GM19351 (cell line): ENCODE data around the gene P2RY2.

Experiments
- ATAC-seq: cut with Tn5 transposase; IDR thresholded peaks from one replicate; pipeline ENCODE4 v1.9.1; 2021; ENCODE audit warnings: mild to moderate bottlenecking, moderate library complexity; ENCODE audit not compliant: unreplicated experiment

P2RY2 gene

GRCh38 chr11:73204711-73205121 lies 13.4 kb upstream of the P2RY2 start:
- no peak for ATAC-seq

GRCh38 chr11:73205661-73206343 lies 12.3 kb upstream of the P2RY2 start:
- ATAC-seq: no peak

DNA sequence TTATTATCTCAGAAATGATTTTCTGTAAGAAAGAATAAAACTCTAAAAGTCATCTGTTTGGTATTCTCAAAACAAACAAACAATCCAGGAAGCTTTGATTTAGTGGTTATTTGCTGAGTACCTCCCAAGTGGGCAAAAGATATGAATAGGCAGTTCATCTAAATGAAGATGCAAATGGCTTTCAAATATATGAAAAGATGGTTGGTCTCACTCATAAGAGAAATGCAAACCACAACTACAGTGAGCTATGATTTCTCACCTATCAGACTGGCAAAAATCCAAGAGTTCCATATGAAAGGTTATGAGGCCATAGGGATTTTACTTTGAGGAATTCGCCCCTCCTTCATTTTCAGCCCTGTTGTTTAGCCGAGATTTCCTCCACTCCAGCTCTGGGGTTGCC lies 11.3 kb upstream of the P2RY2 start:
- no peak for ATAC-seq

DNA sequence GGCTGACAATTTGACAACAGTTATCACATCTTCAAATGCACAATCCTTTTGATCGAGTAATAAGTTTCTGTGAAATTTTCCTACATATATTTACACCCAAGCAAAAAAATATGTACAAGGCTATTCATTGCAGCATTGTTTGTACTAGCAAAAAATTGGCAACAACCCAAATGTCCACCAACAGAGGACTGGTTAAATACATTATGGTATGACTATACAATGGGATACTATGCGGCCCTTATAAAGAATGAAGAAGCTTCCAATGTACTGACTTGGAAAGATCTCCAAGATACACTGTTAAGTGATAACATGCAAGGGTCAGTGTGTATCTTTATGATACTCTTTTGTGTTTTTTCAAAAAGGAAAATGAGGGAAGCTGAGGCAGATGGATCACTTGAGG lies 8.2 kb upstream of the P2RY2 start:
- ATAC-seq: no peak

GRCh38 chr11:73210916-73211667 lies 7.0 kb upstream of the P2RY2 start:
- no peak for ATAC-seq

DNA sequence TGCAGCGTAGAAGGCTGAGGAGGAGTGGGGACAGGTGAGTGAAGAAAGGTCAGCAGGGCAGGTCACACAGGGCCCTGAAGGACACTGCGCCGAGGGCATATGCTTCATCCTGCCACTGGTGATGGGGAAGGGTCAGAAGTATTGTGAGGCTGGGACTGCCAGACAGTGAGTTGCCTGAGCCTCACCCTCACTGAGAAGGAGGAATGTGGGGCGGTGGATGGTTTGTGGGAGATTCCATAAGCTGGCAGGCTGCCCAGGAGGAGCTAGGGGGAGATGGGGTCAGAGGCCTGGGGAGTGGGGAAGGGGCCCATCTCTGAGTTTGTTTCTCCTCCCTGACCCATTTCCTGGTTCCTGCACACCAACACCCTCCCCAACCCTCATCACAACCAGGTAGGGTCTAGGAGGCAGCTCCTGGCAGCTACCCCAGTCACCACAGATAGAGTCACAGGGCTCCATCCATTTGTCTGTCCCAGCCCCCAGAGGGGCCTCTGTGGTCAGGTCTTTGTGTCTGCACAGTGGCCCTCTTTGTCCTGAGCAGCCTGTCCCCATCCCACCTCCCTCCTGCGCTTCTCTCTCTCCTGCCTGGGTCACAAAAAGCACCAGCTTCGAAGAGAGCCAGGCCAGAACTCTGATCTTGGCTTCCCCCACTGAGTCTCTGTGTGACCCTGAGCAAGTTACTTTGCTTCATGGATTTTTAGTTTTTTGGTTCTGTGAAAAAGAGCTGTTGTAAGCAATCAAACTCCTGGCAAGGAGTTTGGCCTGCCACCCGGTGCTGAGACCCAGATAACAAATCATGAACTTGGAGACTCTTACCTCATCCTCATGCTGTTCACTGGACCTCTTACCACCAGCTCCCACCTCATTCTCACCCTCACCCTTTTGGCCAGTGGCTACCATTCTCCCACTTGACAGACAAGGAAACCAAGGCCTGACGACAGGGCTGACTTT lies 4.6 kb upstream of the P2RY2 start:
- ATAC-seq: no peak

GRCh38 chr11:73215191-73216134 lies 2.6 kb upstream of the P2RY2 start:
- no peak for ATAC-seq

- ATAC-seq: no peak
Observed at GRCh38 chr11:73216465-73216864, 1.6 kb upstream of the P2RY2 start.

- no peak for ATAC-seq
Observed at GRCh38 chr11:73217131-73217809, 811 bp upstream of the P2RY2 start.

DNA sequence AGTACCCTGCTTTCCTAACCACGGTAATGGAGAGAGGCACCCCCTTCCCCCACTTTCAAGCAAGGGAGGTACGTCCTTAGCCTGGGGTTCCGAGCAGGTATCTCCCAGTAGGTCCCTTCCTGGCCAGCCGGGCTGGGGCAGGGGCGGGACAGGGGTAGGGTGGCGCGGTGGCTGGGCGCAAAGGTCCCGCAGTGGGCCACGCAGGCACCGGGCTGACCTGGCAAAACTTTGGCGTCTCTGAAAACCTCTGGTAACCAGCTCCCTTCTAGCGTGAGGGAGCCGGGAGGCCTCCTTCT lies 323 bp upstream of the P2RY2 start:
- ATAC-seq: no peak

GRCh38 chr11:73218830-73219215 lies 742 bp downstream of the P2RY2 start:
- no peak for ATAC-seq

DNA sequence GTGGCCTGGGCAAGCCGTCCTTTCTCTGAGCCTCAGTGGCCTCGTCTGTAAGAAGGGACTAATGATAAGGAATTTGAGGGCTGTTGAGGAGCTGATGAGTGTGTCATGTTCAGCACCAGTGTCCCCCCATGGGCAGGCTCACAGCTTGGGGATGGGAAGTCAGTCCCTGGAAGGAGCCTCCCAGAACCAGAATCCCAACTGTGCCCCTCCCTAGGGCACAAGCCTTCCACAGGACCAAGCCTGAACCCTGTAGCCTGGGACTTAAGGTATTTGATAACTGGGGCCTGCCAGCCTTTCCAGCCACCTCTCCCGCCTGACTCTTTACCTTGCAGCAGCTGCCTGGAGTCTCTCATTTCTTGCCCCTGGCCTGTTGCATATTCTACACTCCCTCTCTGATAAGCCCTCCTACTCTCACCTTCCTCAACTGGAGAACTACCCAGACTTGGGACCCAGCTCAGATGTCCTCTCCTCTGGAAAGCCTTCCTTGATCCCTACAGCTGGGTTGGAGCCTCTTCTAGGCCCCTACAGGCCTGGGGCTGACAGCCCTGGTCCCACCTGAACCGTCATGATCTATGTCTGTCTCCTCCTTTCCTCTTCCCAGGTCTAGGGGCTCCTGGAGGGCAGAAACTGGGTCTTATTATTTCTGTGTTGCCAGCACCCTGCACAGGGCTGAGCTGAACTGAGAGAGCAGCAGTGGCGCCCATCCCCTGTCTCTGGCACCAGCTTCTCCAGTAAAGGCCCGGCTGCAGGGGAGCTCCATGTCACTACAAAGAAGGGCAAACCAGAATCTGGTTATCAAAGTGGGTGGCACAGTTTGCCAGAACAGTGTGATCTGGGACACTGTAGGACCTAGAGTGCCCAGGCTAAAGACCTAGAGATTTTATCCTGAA lies 1.6 kb downstream of the P2RY2 start:
- no peak for ATAC-seq

- no peak for ATAC-seq
Observed at GRCh38 chr11:73221451-73221850, 3.4 kb downstream of the P2RY2 start.

DNA sequence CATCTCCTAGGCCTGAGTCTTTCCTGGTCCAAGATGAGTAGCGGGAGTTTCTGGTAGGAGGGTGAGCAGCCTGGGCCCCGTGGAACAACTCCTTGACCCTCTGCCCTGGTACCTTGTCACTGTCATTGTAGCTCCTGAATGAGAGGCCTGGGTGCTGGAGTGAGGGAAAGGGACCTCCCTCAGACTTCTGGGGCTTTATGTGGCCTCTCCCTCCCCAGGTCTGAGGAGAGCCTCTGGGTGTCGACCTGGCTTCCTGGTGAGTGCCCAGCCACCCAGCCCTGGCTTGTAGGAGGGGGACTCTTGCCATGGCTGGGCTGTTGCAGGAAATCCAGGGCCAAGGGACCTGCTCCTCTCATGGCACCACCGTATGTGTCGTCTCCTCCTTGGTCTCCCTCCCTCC lies 3.9 kb downstream of the P2RY2 start:
- ATAC-seq: no peak

DNA sequence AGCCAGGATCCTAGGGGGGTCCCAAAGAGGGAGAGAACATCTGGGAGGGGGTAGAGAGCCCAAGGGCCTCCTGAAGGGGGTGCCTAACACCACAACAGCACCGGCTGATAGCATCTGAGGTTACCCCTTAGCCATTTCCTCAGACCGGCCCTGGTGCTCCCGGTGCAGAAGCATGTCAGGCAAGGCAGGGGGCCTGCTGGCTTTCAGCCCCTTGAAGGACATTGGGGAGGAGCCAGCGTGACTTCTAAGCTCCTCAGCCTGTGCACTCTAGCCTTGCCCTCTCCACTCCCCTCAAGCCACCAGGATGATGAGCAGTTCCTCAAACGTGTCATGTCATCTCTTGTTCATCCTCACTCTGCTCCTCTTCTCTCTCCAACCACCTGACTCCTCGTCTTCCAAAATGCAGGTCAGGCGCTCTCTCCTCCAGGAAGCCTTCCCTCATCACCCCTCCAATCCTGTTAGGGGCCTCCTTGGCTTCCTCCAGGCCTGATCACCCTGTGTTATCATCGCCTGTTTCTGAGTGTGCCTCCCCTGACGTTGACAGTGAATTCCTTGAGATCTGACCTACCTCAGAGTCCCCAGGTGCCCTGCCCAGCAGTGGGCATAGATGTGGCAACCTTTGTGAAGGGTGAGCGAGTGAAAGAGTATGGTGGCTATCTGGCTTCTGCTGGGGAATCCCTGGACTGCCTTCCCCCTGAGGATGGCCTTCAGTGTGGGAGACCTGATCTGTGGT lies 6.1 kb downstream of the P2RY2 start:
- ATAC-seq: no peak

- no peak for ATAC-seq
Observed at GRCh38 chr11:73225001-73225686, 7.1 kb downstream of the P2RY2 start.

- no peak for ATAC-seq
Observed at GRCh38 chr11:73225851-73226250, 7.8 kb downstream of the P2RY2 start.
